ENCODE measurements around the gene PCSK5. TPM values are rescaled to one million over a fixed set of nuclear protein-coding genes. Genes with fewer than 3 reads are reported as not detected.

PCSK5 gene
- total and polyA plus RNA-seq, 8 donors: 0.99 to 10.3 (median 4.4) TPM

GRCh38 chr9:75950998-75951397 is 60.5 kb downstream of the PCSK5 start:
- no peak for TF ChIP-seq CTCF (IDR thresholded peaks at IDR 0.05)
- FAIRE-seq: peak; percentile 88
- Histone ChIP-seq H3K4me1 (no peaks in the 10 kb centered on the region), H3K4me3 (no peak overlapping the region), H3K27me3 (no peaks in the 10 kb centered on the region), H3K27ac (no peak overlapping the region), H3K36me3 (no peaks in the 10 kb centered on the region), H3K9me3 (no peaks in the 10 kb centered on the region)
- ATAC-seq: peak; percentile 57 to 79 (median 66)
- 33 to 51% methylated on average over 3 of the region's 3 CpGs for WGBS, 2 donors
- intact Hi-C loops (cut with DNase I): no loop called here
- no peak for DNase-seq

GRCh38 chr9:75953218-75953617 is 62.7 kb downstream of the PCSK5 start:
- no peak for FAIRE-seq
- no peaks in the 10 kb centered on the region for H3K4me1 ChIP-seq
- 48 to 57% methylated on average over 2 of the region's 2 CpGs for WGBS, 2 donors
- DNase-seq: no peak
- H3K9me3 ChIP-seq: no peaks in the 10 kb centered on the region
- no peaks in the 10 kb centered on the region for H3K36me3 ChIP-seq
- no peaks in the 10 kb centered on the region for H3K27me3 ChIP-seq
- peak in 2 of 4 donors; percentile 47 to 54 for ATAC-seq
- intact Hi-C loops (cut with DNase I): no loop called here
- H3K27ac ChIP-seq: no peak overlapping the region
- H3K4me3 ChIP-seq: no peak overlapping the region
- TF ChIP-seq CTCF (IDR thresholded peaks at IDR 0.05): no peak

GRCh38 chr9:75956161-75956560 is 65.7 kb downstream of the PCSK5 start:
- Histone ChIP-seq H3K36me3 (no peaks in the 10 kb centered on the region), H3K27ac (no peak overlapping the region), H3K9me3 (no peaks in the 10 kb centered on the region), H3K4me1 (no peaks in the 10 kb centered on the region), H3K4me3 (no peak overlapping the region), H3K27me3 (no peaks in the 10 kb centered on the region)
- ATAC-seq: no peak
- intact Hi-C loops (cut with DNase I): no loop called here
- no peak for FAIRE-seq
- no peak for DNase-seq
- TF ChIP-seq CTCF (IDR thresholded peaks at IDR 0.05): no peak
- 34 to 37% methylated on average over 1 of the region's 1 CpG for WGBS, 2 donors

GRCh38 chr9:75957116-75957515 is 66.6 kb downstream of the PCSK5 start:
- DNase-seq (no peak), ATAC-seq (no peak), FAIRE-seq (no peak)
- Histone ChIP-seq H3K9me3 (no peaks in the 10 kb centered on the region), H3K4me3 (no peak overlapping the region), H3K27ac (no peak overlapping the region), H3K27me3 (no peaks in the 10 kb centered on the region), H3K36me3 (no peaks in the 10 kb centered on the region), H3K4me1 (no peaks in the 10 kb centered on the region)
- WGBS, 2 donors: 95 to 96% methylated on average over 3 of the region's 3 CpGs
- no peak for TF ChIP-seq CTCF (IDR thresholded peaks at IDR 0.05)
- intact Hi-C loops (cut with DNase I): no loop called here

- Histone ChIP-seq H3K27me3 (no peaks in the 10 kb centered on the region), H3K4me1 (no peaks in the 10 kb centered on the region), H3K4me3 (no peak overlapping the region), H3K9me3 (no peaks in the 10 kb centered on the region), H3K36me3 (no peaks in the 10 kb centered on the region), H3K27ac (no peak overlapping the region)
- ATAC-seq: no peak
- no peak for FAIRE-seq
- WGBS, 2 donors: 77 to 81% methylated on average over 3 of the region's 3 CpGs
- intact Hi-C loops (cut with DNase I): no loop called here
- DNase-seq: no peak
- no peak for TF ChIP-seq CTCF (IDR thresholded peaks at IDR 0.05)
Measured at GRCh38 chr9:75958226-75958625, 67.8 kb downstream of the PCSK5 start.

Measured in pancreas (tissue), 10 donors.